GM21529 (cell line): ENCODE measurements around the gene AAMDC.
A peak's percentile ranks its signal among the peaks of the same experiment; 100 is the strongest.

ENCODE experiments used
- ATAC-seq: cut with Tn5 transposase; IDR thresholded peaks from one replicate; pipeline ENCODE4 v1.9.1; 2021; ENCODE audit not compliant: unreplicated experiment

The AAMDC gene

GRCh38 chr11:77820565-77821348, at the start of gene AAMDC, which contains the start of gene RSF1:
AAMDC (plus strand) TSS chr11:77821144; CDS start chr11:77842497, 21,353 bp downstream.
RSF1 (minus strand) TSS chr11:77820722; CDS start chr11:77820714, 8 bp downstream.
- peak; percentile 82 for ATAC-seq

- no peak for ATAC-seq
These were observed 45.0 kb upstream of the AAMDC start for GRCh38 chr11:77775936-77776335.

GRCh38 chr11:77776455-77776854, 44.5 kb upstream of the AAMDC start:
- no peak for ATAC-seq

- ATAC-seq, result no peak
These were observed 42.8 kb upstream of the AAMDC start for GRCh38 chr11:77778118-77778517.

- ATAC-seq, result no peak
These were observed 42.4 kb upstream of the AAMDC start for GRCh38 chr11:77778549-77778948.

- ATAC-seq, result no peak
These were observed 41.0 kb upstream of the AAMDC start for GRCh38 chr11:77779935-77780334.

- no peak for ATAC-seq
These were observed 37.9 kb upstream of the AAMDC start for GRCh38 chr11:77783025-77783424.

GRCh38 chr11:77784572-77784971, 36.4 kb upstream of the AAMDC start:
- ATAC-seq, result no peak

GRCh38 chr11:77789061-77789730, 31.7 kb upstream of the AAMDC start:
- ATAC-seq, result no peak

GRCh38 chr11:77789731-77790476, 31.0 kb upstream of the AAMDC start:
- no peak for ATAC-seq

GRCh38 chr11:77791301-77791700, 29.6 kb upstream of the AAMDC start:
- ATAC-seq, result no peak

- ATAC-seq, result no peak
These were observed 27.0 kb upstream of the AAMDC start for GRCh38 chr11:77793972-77794371.

- no peak for ATAC-seq
These were observed 21.6 kb upstream of the AAMDC start for GRCh38 chr11:77799338-77799737.

GRCh38 chr11:77800449-77800848, 20.5 kb upstream of the AAMDC start:
- no peak for ATAC-seq

- ATAC-seq, result no peak
These were observed 19.5 kb upstream of the AAMDC start for GRCh38 chr11:77801477-77801876.

- no peak for ATAC-seq
These were observed 14.5 kb upstream of the AAMDC start for GRCh38 chr11:77806415-77806814.

GRCh38 chr11:77806993-77807392, 14.0 kb upstream of the AAMDC start:
- no peak for ATAC-seq

- ATAC-seq, result no peak
These were observed 7.7 kb upstream of the AAMDC start for GRCh38 chr11:77813256-77813655.

- no peak for ATAC-seq
These were observed 6.1 kb upstream of the AAMDC start for GRCh38 chr11:77814848-77815247.

GRCh38 chr11:77815459-77815858, 5.5 kb upstream of the AAMDC start:
- ATAC-seq, result no peak

- peak; percentile 51 for ATAC-seq
These were observed 1.5 kb upstream of the AAMDC start for GRCh38 chr11:77819411-77819920.
